Esophagus muscularis mucosa (tissue), 4 donors: ENCODE data around the gene ANKRD9. TPM values are rescaled to one million over a fixed set of nuclear protein-coding genes. Genes with fewer than 3 reads are reported as not detected.

ENCODE experiments used
- DNase-seq: peaks from one replicate; pipeline ENCODE4 v3.0.0-alpha.2; 2017; ENCODE audit errors: extremely low spot score
- H3K27ac ChIP-seq, 4 donors: fragments of 200-600 bp; sonication (generic); replicated peaks in 1 of 4; 1 replicate in 3 of 4; 2 replicates in 1 of 4; pipeline ENCODE4 v1.5.1; 2016 to 2019; ENCODE audit warnings: mild to moderate bottlenecking in 1 of 4
- H3K27me3 ChIP-seq, 4 donors: fragments of 200-600 bp; sonication (generic); one replicate each; pipeline versions ENCODE4 v1.5.1 to v1.6.0; 2016 to 2019
- H3K36me3 ChIP-seq, 4 donors: fragments of 200-600 bp; sonication (generic); one replicate each; pipeline ENCODE4 v1.5.1; 2016 to 2019
- H3K4me1 ChIP-seq, 4 donors: fragments of 200-600 bp; sonication (generic); one replicate each; pipeline ENCODE4 v1.5.1; 2016 to 2019
- H3K4me3 ChIP-seq, 4 donors: fragments of 200-600 bp; sonication (generic); 1 replicate in 2 of 4; 2 replicates in 2 of 4; pipeline ENCODE4 v1.5.1; 2016 to 2019; ENCODE audit warnings: mild to moderate bottlenecking in 4 of 4, moderate library complexity in 1 of 4
- H3K9me3 ChIP-seq, 4 donors: fragments of 200-600 bp; sonication (generic); 1 replicate in 3 of 4; 2 replicates in 1 of 4; pipeline ENCODE4 v1.5.1; 2016 to 2019
- CTCF ChIP-seq, 3 experiments: fragments of 200-600 bp in 2 of 3; fragments of 450-650 bp in 1 of 3; sonication (generic) in 2 of 3; IDR thresholded peaks; one replicate each; pipeline ENCODE4 v1.5.1; 2017 to 2019; ENCODE audit warnings: antibody characterized with exemption in 3 of 3, mild to moderate bottlenecking in 2 of 3, moderate library complexity in 1 of 3
- EP300 ChIP-seq: sonication (generic); formaldehyde crosslinking; IDR thresholded peaks from one replicate; pipeline ENCODE4 v1.6.1; 2017; ENCODE audit warnings: antibody characterized with exemption
- POLR2A ChIP-seq: fragments of 450-650 bp; IDR thresholded peaks from one replicate; pipeline ENCODE4 v1.6.1; 2017; ENCODE audit warnings: antibody characterized with exemption, moderate library complexity, mild to moderate bottlenecking, low read depth
- POLR2AphosphoS5 ChIP-seq, 2 donors: sonication (generic); formaldehyde crosslinking; IDR thresholded peaks; one replicate each; pipeline ENCODE4 v1.6.1; 2017; ENCODE audit warnings: antibody characterized with exemption in 2 of 2
- WGBS: methylation state at CpG from one replicate; pipeline ENCODE4 v1.1.5; 2018; 5-methylcytosine and 5-hydroxymethylcytosine counted together
- intact Hi-C: fragments of 100-400 bp; cut with DNase I; formaldehyde crosslinking; loops from one replicate; pipeline ENCODE4 v1.15.1; 2023
- total RNA-seq, 4 donors: library from RNA; depleted of rRNA; stranded (reverse); fragments of >200 nt; gene quantifications; one replicate each; pipeline versions ENCODE4 v1.1.0 to v1.2.1, GENCODE V29; 2016

The ANKRD9 gene
- total RNA-seq, 4 donors from 2014 or later = 33.2 to 74.0 (median 54.2) TPM

GRCh38 chr14:102492531-102492910 lies 17.1 kb downstream of the ANKRD9 start:
- DNase-seq = no peak

GRCh38 chr14:102491786-102492530 lies 17.6 kb downstream of the ANKRD9 start:
- 94% methylated on average over 7 of the region's 7 CpGs for WGBS
- Histone ChIP-seq H3K27ac (no peak overlapping the region), H3K4me3 (no peak overlapping the region), H3K4me1 (no peaks in the 10 kb centered on the region), H3K27me3 (no peaks in the 10 kb centered on the region), H3K36me3 (peaks cover 0 to 27% (median 20%) of the 10 kb centered on the region in 4 donors), H3K9me3 (no peaks in the 10 kb centered on the region)
- no peak for TF ChIP-seq EP300
- TF ChIP-seq POLR2AphosphoS5 (IDR thresholded peaks at IDR 0.05) = no peak
- no peak for TF ChIP-seq POLR2A
- TF ChIP-seq CTCF (IDR thresholded peaks at IDR 0.05) = no peak
- no peak for DNase-seq
- intact Hi-C loops = no loop called here

More at GRCh38 chr14:102492531-102492910, 17.1 kb downstream of the ANKRD9 start:
- H3K4me1 ChIP-seq = no peaks in the 10 kb centered on the region
- 91% methylated on average over 17 of the region's 17 CpGs for WGBS
- H3K9me3 ChIP-seq = no peaks in the 10 kb centered on the region
- no peak overlapping the region for H3K27ac ChIP-seq
- H3K27me3 ChIP-seq = no peaks in the 10 kb centered on the region
- intact Hi-C loops = no loop called here
- peaks cover 6 to 33% (median 25%) of the 10 kb centered on the region in 4 donors for H3K36me3 ChIP-seq
- no peak for TF ChIP-seq EP300
- TF ChIP-seq CTCF (IDR thresholded peaks at IDR 0.05) = no peak
- TF ChIP-seq POLR2AphosphoS5 (IDR thresholded peaks at IDR 0.05) = no peak
- TF ChIP-seq POLR2A = no peak
- H3K4me3 ChIP-seq = no peak overlapping the region

GRCh38 chr14:102491366-102491765 lies 18.2 kb downstream of the ANKRD9 start:
- H3K4me3 ChIP-seq = no peak overlapping the region
- intact Hi-C loops = no loop called here
- TF ChIP-seq EP300 = no peak
- TF ChIP-seq POLR2A = no peak
- TF ChIP-seq POLR2AphosphoS5 (IDR thresholded peaks at IDR 0.05) = no peak
- TF ChIP-seq CTCF (IDR thresholded peaks at IDR 0.05) = no peak
- H3K27me3 ChIP-seq = no peaks in the 10 kb centered on the region
- WGBS = 94% methylated on average over 3 of the region's 3 CpGs
- H3K27ac ChIP-seq = no peak overlapping the region
- no peaks in the 10 kb centered on the region for H3K4me1 ChIP-seq
- peaks cover 0 to 23% (median 14%) of the 10 kb centered on the region in 4 donors for H3K36me3 ChIP-seq
- no peaks in the 10 kb centered on the region for H3K9me3 ChIP-seq
- no peak for DNase-seq

GRCh38 chr14:102490456-102490855 lies 19.1 kb downstream of the ANKRD9 start:
- H3K4me3 ChIP-seq = no peak overlapping the region
- H3K36me3 ChIP-seq = peaks cover 0 to 25% (median 13%) of the 10 kb centered on the region in 4 donors
- no peaks in the 10 kb centered on the region for H3K9me3 ChIP-seq
- no peak overlapping the region for H3K27ac ChIP-seq
- H3K4me1 ChIP-seq = no peaks in the 10 kb centered on the region
- WGBS = 92% methylated on average over 18 of the region's 18 CpGs
- H3K27me3 ChIP-seq = no peaks in the 10 kb centered on the region
- TF ChIP-seq POLR2A = no peak
- no peak for TF ChIP-seq POLR2AphosphoS5 (IDR thresholded peaks at IDR 0.05)
- no peak for TF ChIP-seq EP300
- TF ChIP-seq CTCF (IDR thresholded peaks at IDR 0.05) = no peak
- no peak for DNase-seq
- intact Hi-C loops = no loop called here
